ACHN (cell line): ENCODE results near the gene FAM47C.
"Not testable (repeated sequence)": the region's sequence is repeated elsewhere in the genome, so short reads cannot be mapped to it uniquely, and the experiment has no call there.

Experiments used
- DNase-seq: peaks from one replicate; pipeline ENCODE4 v3.0.0-alpha.2; 2015
- in situ Hi-C: cut with HindIII; loops from 2 replicates; pipeline ENCODE4 v1.10.0; 2017; ENCODE audit warnings: low sequenced_read_pairs, low pct_ligation_motif_present, low pct_unique_long_range_greater_than_20kb

The FAM47C gene

GRCh38 chrX:37008182-37008581 is at the start of gene FAM47C:
TSS of gene FAM47C (plus strand) at chrX:37008366. CDS start at chrX:37008411, 45 bp downstream.
- DNase-seq, in situ Hi-C loops: not testable (repeated sequence)

GRCh38 chrX:36961590-36961989 is 46.6 kb upstream of the FAM47C start:
- in situ Hi-C loops: no loop called here
- DNase-seq: peak; percentile 8

GRCh38 chrX:36963069-36963808 is 44.9 kb upstream of the FAM47C start:
- in situ Hi-C loops: no loop called here
- DNase-seq: no peak

GRCh38 chrX:36963852-36964251 is 44.3 kb upstream of the FAM47C start:
- in situ Hi-C loops: no loop called here
- DNase-seq: no peak

- DNase-seq: no peak
- in situ Hi-C loops: no loop called here
Measured at GRCh38 chrX:36973575-36973974, 34.6 kb upstream of the FAM47C start.

- no peak for DNase-seq
- in situ Hi-C loops: no loop called here
Measured at GRCh38 chrX:36974911-36975310, 33.3 kb upstream of the FAM47C start.

GRCh38 chrX:36978886-36979285 is 29.3 kb upstream of the FAM47C start:
- in situ Hi-C loops: no loop called here

GRCh38 chrX:36983831-36984230 is 24.3 kb upstream of the FAM47C start:
- in situ Hi-C loops: no loop called here
- no peak for DNase-seq

More at GRCh38 chrX:36978886-36979285, 29.3 kb upstream of the FAM47C start:
- peak; percentile 38 for DNase-seq

GRCh38 chrX:36985416-36986209 is 22.6 kb upstream of the FAM47C start:
- DNase-seq, in situ Hi-C loops: not testable (repeated sequence)

- in situ Hi-C loops: no loop called here
- no peak for DNase-seq
Measured at GRCh38 chrX:36986231-36986630, 21.9 kb upstream of the FAM47C start.

GRCh38 chrX:36987212-36987611 is 21.0 kb upstream of the FAM47C start:
- DNase-seq, in situ Hi-C loops: not testable (repeated sequence)

GRCh38 chrX:37000140-37000539 is 8.0 kb upstream of the FAM47C start:
- no peak for DNase-seq
- in situ Hi-C loops: no loop called here

- no peak for DNase-seq
- in situ Hi-C loops: no loop called here
Measured at GRCh38 chrX:37010496-37010895, 2.3 kb downstream of the FAM47C start.

- DNase-seq, in situ Hi-C loops: not testable (repeated sequence)
Measured at GRCh38 chrX:37034260-37034659, 26.1 kb downstream of the FAM47C start.

- DNase-seq, in situ Hi-C loops: not testable (repeated sequence)
Measured at GRCh38 chrX:37036674-37037220, 28.6 kb downstream of the FAM47C start.

GRCh38 chrX:37038814-37039213 is 30.6 kb downstream of the FAM47C start:
- DNase-seq, in situ Hi-C loops: not testable (repeated sequence)

- in situ Hi-C loops, DNase-seq: not testable (repeated sequence)
Measured at GRCh38 chrX:37042956-37043885, 35.1 kb downstream of the FAM47C start.

- in situ Hi-C loops: no loop called here
- DNase-seq: no peak
Measured at GRCh38 chrX:37047776-37048175, 39.6 kb downstream of the FAM47C start.
